Endothelial cell of umbilical vein (primary cell): ENCODE results near the gene LAMC3. TPM values are rescaled to one million over a fixed set of nuclear protein-coding genes. Genes with fewer than 3 reads are reported as not detected.

Experiments used
- BruUV-seq: library from RNA; stranded (reverse); fragments of 400-500 nt; replicated peaks from 2 replicates; lab custom pipeline; 2021; lab: Mats Ljungman, UMichigan
- CTCF ChIA-PET: fragments of 300-600, 350-600 bp; sonication (Branson Sonifier 250); formaldehyde crosslinking; loops from one replicate; lab custom pipeline; 2021; ENCODE audit warnings: antibody characterized with exemption, inconsistent platforms; lab: Charles Lee
- POLR2A ChIA-PET: fragments of 300-600, 350-600 bp; sonication (Branson Sonifier 250); formaldehyde crosslinking; loops from one replicate; lab custom pipeline; 2021; ENCODE audit warnings: antibody characterized with exemption, inconsistent platforms; lab: Charles Lee
- DNase-seq: peaks from one replicate; pipeline ENCODE4 v3.0.0-alpha.2; 2011; ENCODE audit warnings: low read depth, low spot score
- FAIRE-seq: peaks from 2 replicates; lab custom pipeline; 2011; peaks lifted over from hg19 to GRCh38; lab: Jason Lieb, UNC
- H2AFZ ChIP-seq: 2 replicates; pipeline ENCODE4 v1.6.0; 2012; ENCODE audit warnings: low read depth, low read length, control low read depth, inconsistent platforms
- H3K27ac ChIP-seq: 2 replicates; pipeline ENCODE4 v1.5.1; 2011; ENCODE audit warnings: low read depth, mild to moderate bottlenecking, control low read depth, low read length, moderate library complexity; ENCODE audit not compliant: insufficient read depth
- H3K27me3 ChIP-seq, 2 experiments: 2 replicates each; pipeline versions ENCODE4 v1.6.0 to v1.6.1; 2011; ENCODE audit warnings: low read length in 2 of 2, mixed read lengths in 1 of 2; ENCODE audit not compliant: control insufficient read depth in 2 of 2, insufficient read depth in 2 of 2
- H3K36me3 ChIP-seq, 2 experiments: 2 replicates in 1 of 2; 3 replicates in 1 of 2; pipeline ENCODE4 v1.5.1; 2011; ENCODE audit warnings: low read length in 2 of 2, mild to moderate bottlenecking in 1 of 2, moderate library complexity in 1 of 2; ENCODE audit not compliant: control insufficient read depth in 2 of 2, insufficient read depth in 2 of 2; ENCODE audit errors: extremely low read depth in 1 of 2
- H3K4me1 ChIP-seq: 3 replicates; pipeline ENCODE4 v1.5.1; 2011; ENCODE audit warnings: mild to moderate bottlenecking, low read length; ENCODE audit not compliant: control insufficient read depth, insufficient read depth; ENCODE audit errors: extremely low read depth
- H3K4me2 ChIP-seq: 2 replicates; pipeline ENCODE4 v1.6.1; 2011; ENCODE audit warnings: low read length, control low read depth, mixed read lengths; ENCODE audit not compliant: insufficient read depth
- H3K4me3 ChIP-seq, 3 experiments: fragments of 200-600 bp in 1 of 3; sonication (generic), shearing (Covaris generic) in 1 of 3; replicated peaks in 1 of 3; 2 replicates each; pipeline ENCODE4 v1.5.1; 2011 to 2016; ENCODE audit warnings: control low read depth in 3 of 3, low read length in 3 of 3, mild to moderate bottlenecking in 2 of 3, inconsistent platforms in 1 of 3, low read depth in 1 of 3, moderate library complexity in 1 of 3; ENCODE audit not compliant: insufficient read depth in 1 of 3
- H3K79me2 ChIP-seq: 2 replicates; pipeline ENCODE4 v1.6.0; 2012; ENCODE audit warnings: low read length, inconsistent platforms; ENCODE audit not compliant: control insufficient read depth, insufficient read depth
- H3K9ac ChIP-seq: replicated peaks from 2 replicates; pipeline ENCODE3; 2011; ENCODE audit warnings: low read length, control low read depth; ENCODE audit not compliant: insufficient read depth; ENCODE audit errors: extremely low read depth
- H3K9me1 ChIP-seq: replicated peaks from 3 replicates; pipeline ENCODE4 v1.6.0; 2011; ENCODE audit warnings: mild to moderate bottlenecking, low read length; ENCODE audit not compliant: control insufficient read depth, insufficient read depth; ENCODE audit errors: extremely low read depth
- H3K9me3 ChIP-seq: replicated peaks from 2 replicates; pipeline ENCODE4 v1.5.1; 2012; ENCODE audit warnings: low read length, inconsistent platforms; ENCODE audit not compliant: control insufficient read depth, insufficient read depth
- H4K20me1 ChIP-seq: replicated peaks from 2 replicates; pipeline ENCODE3; 2011; ENCODE audit warnings: mild to moderate bottlenecking, low read length; ENCODE audit not compliant: control insufficient read depth, insufficient read depth; ENCODE audit errors: extremely low read depth
- CTCF ChIP-seq, 2 donors: IDR thresholded peaks; 1 replicate in 1 of 2; 2 replicates in 1 of 2; pipeline ENCODE4 v1.5.1; 2011; ENCODE audit warnings: low read length in 2 of 2, mild to moderate bottlenecking in 2 of 2, moderate library complexity in 2 of 2, control low read depth in 1 of 2, inconsistent platforms in 1 of 2, low read depth in 1 of 2; ENCODE audit not compliant: insufficient read depth in 1 of 2; ENCODE audit errors: extremely low read depth in 1 of 2
- EZH2 ChIP-seq: IDR thresholded peaks from 2 replicates; pipeline ENCODE4 v1.6.1; 2012; ENCODE audit warnings: borderline replicate concordance, low read depth, mild to moderate bottlenecking, moderate library complexity, low read length, inconsistent platforms; ENCODE audit not compliant: severe bottlenecking
- FOS ChIP-seq: IDR thresholded peaks from 2 replicates; pipeline ENCODE4 v1.6.1; 2011; ENCODE audit warnings: mild to moderate bottlenecking, low read length, moderate library complexity, borderline replicate concordance; ENCODE audit not compliant: insufficient read depth
- GATA2 ChIP-seq: IDR thresholded peaks from 2 replicates; pipeline ENCODE4 v1.7.0; 2011; ENCODE audit warnings: low read depth, mild to moderate bottlenecking, moderate library complexity, mixed read lengths, low read length; ENCODE audit not compliant: insufficient read length, insufficient read depth
- JUN ChIP-seq: IDR thresholded peaks from 2 replicates; pipeline ENCODE4 v1.6.1; 2011; ENCODE audit warnings: borderline replicate concordance, low read depth; ENCODE audit not compliant: insufficient read length, insufficient read depth
- MAX ChIP-seq: IDR thresholded peaks from 2 replicates; pipeline ENCODE4 v1.6.1; 2011; ENCODE audit not compliant: insufficient read depth, insufficient read length
- MYC ChIP-seq: IDR thresholded peaks from one replicate; pipeline ENCODE4 v1.6.1; 2011; ENCODE audit warnings: mild to moderate bottlenecking, low read depth, low read length
- POLR2A ChIP-seq: IDR thresholded peaks from 2 replicates; pipeline ENCODE4 v1.6.1; 2012; ENCODE audit warnings: low read depth, mild to moderate bottlenecking, control low read depth, low read length
- POLR2AphosphoS5 ChIP-seq: IDR thresholded peaks from 2 replicates; pipeline ENCODE4 v1.6.1; 2012; ENCODE audit warnings: low read depth, mild to moderate bottlenecking, control low read depth, low read length, moderate library complexity; ENCODE audit not compliant: insufficient read depth
- dilution Hi-C: fragments of 300-500 bp; cut with MboI; formaldehyde crosslinking; loops from one replicate; pipeline ENCODE4 v1.15.0; 2019; ENCODE audit warnings: low sequenced_read_pairs; ENCODE audit not compliant: extremely low pct_ligation_motif_present
- intact Hi-C: fragments of 100-400 bp; cut with micrococcal nuclease; formaldehyde crosslinking; loops from one replicate; pipeline ENCODE4 v1.10.0; 2022
- polyA plus RNA-seq, 4 experiments: library from polyadenylated mRNA; depleted of rRNA in 3 of 4; stranded (reverse) in 3 of 4; unstranded in 1 of 4; fragments of >200 nt; gene quantifications; 2 replicates each; pipeline versions ENCODE4 v1.2.1 to v1.2.3, GENCODE V29; 2011 to 2012; ENCODE audit warnings: missing spikeins in 1 of 4
- total RNA-seq: library from RNA; stranded (reverse); gene quantifications from 2 replicates; pipeline ENCODE4 v1.2.3, GENCODE V29; 2021

The LAMC3 gene
- total and polyA plus RNA-seq, 2 donors (not counting 3 experiments of a cell fraction or from before 2014, with no cell fraction given), result 0.18 to 0.38 TPM

GRCh38 chr9:131067625-131068024 is 58.7 kb downstream of the LAMC3 start:
- H3K27me3 ChIP-seq, result no peaks in the 10 kb centered on the region
- H3K79me2 ChIP-seq, result no peaks in the 10 kb centered on the region
- dilution Hi-C loops (no loop called here), intact Hi-C loops (no loop called here)
- H3K9ac ChIP-seq, result no peak overlapping the region
- no peak overlapping the region for H3K4me2 ChIP-seq
- no peak for DNase-seq
- H3K9me1 ChIP-seq, result no peaks in the 10 kb centered on the region
- H3K36me3 ChIP-seq, result no peaks in the 10 kb centered on the region
- H4K20me1 ChIP-seq, result no peaks in the 10 kb centered on the region
- no TSS peak for BruUV-seq
- CTCF ChIA-PET, result interaction anchor here (1.0 kb wide), 1 partner anchor 10 kb away, joined by 5 read pairs; no protein-coding TSS in a partner anchor
- no peak for TF ChIP-seq POLR2AphosphoS5
- TF ChIP-seq FOS, result no peak
- TF ChIP-seq GATA2, result no peak
- TF ChIP-seq POLR2A, result no peak
- TF ChIP-seq CTCF (IDR thresholded peaks at IDR 0.05; ENCODE audit: extremely low read depth in 1 of 2, insufficient read depth in 1 of 2, low read depth in 1 of 2, low read length in 2 of 2), result no peak
- no peak for TF ChIP-seq MAX
- no peak for TF ChIP-seq MYC
- no peak for TF ChIP-seq EZH2
- no peak for TF ChIP-seq JUN
- H3K4me1 ChIP-seq, result no peaks in the 10 kb centered on the region
- H2AFZ ChIP-seq, result no peak overlapping the region
- H3K9me3 ChIP-seq, result no peaks in the 10 kb centered on the region
- POLR2A ChIA-PET, result no interaction called here
- no peak overlapping the region for H3K4me3 ChIP-seq
- H3K27ac ChIP-seq, result no peak overlapping the region
- FAIRE-seq, result no peak
